ENCODE results near the gene RAP1B. TPM values are rescaled to one million over a fixed set of nuclear protein-coding genes. Genes with fewer than 3 reads are reported as not detected.

RAP1B gene
- total RNA-seq, 2 donors from 2014 or later: 105 to 145 TPM

DNA sequence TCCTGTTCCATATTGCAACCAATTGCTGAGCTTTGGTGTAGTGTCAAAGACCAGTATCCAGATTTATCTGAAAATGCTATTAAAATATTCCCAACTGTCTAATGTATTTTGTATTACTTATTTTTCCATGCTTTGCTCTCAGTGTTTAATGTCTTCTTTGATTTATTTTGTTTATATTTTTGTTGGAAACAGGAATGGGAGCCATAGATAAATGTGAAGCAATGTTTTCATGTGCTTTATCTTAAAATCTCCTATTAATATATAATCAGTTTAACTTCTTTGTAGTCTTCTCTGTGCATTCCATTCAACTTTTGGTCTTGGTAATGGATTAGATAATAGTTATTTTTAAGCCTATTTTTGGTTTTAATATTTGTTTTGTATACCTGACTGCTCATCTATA is 8.8 kb downstream of the RAP1B start:
- H3K27ac ChIP-seq: no peak overlapping the region
- no peaks in the 10 kb centered on the region for H3K36me3 ChIP-seq
- TF ChIP-seq POLR2A (IDR thresholded peaks at IDR 0.05): no peak
- TF ChIP-seq, protein P1, sequence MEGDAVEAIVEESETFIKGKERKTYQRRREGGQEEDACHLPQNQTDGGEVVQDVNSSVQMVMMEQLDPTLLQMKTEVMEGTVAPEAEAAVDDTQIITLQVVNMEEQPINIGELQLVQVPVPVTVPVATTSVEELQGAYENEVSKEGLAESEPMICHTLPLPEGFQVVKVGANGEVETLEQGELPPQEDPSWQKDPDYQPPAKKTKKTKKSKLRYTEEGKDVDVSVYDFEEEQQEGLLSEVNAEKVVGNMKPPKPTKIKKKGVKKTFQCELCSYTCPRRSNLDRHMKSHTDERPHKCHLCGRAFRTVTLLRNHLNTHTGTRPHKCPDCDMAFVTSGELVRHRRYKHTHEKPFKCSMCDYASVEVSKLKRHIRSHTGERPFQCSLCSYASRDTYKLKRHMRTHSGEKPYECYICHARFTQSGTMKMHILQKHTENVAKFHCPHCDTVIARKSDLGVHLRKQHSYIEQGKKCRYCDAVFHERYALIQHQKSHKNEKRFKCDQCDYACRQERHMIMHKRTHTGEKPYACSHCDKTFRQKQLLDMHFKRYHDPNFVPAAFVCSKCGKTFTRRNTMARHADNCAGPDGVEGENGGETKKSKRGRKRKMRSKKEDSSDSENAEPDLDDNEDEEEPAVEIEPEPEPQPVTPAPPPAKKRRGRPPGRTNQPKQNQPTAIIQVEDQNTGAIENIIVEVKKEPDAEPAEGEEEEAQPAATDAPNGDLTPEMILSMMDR (IDR thresholded peaks at IDR 0.05): no peak
- no peak for TF ChIP-seq POLR2AphosphoS5 (IDR thresholded peaks at IDR 0.05)
- no peaks in the 10 kb centered on the region for H3K27me3 ChIP-seq (replicated peaks; ENCODE audit: insufficient read depth)
- intact Hi-C loops (cut with DNase I): no loop called here
- no peak for DNase-seq (ENCODE audit: low spot score)
- H3K9me3 ChIP-seq: no peaks in the 10 kb centered on the region
- no peaks in the 10 kb centered on the region for H3K4me1 ChIP-seq (replicated peaks)
- H3K4me3 ChIP-seq: no peak overlapping the region

DNA sequence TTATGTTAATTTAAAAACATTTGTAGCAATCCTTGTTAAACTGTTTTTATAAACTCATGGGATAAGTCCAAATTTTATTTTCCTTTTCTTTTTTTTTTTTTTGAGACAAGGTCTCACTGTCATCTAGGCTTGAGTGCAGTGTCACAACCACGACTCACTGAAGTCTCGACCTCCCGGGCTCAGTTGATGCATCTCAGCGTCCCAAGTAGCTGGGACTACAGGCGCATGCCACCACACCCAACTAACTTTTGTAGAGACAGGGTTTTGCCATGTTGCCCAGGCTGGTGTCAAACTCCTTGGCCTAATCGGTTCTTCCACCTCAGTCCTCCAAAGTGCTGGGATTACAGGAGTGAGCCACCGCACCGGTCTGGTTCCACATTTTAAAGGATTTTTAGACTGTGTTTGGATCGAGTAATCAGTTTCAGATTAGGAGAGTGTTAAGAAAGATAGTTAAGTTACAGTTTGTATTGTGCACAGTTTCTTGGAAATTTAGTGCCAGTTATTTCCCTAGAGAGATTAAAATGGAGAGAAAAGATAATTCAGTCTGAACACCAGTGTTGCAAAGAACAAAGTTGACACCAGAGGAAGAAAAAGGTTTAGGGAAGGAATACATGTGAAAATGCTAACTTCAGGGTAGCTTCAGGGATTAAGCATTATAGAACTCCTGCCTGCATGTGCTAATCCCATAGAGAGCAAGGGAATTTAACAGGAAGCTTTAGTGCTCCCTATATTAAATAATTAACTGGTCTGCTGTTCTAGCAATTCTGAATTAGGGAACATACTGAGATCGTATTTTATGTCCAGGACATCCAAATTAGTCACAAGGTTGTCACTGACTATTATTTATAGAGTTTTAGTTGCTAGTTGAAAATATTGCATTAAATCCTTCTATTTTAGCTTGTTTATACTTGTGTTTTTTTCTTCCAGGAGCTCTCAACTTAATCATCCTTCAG is 10.1 kb downstream of the RAP1B start:
- no peaks in the 10 kb centered on the region for H3K27me3 ChIP-seq (replicated peaks; ENCODE audit: insufficient read depth)
- intact Hi-C loops (cut with DNase I): no loop called here
- no peaks in the 10 kb centered on the region for H3K9me3 ChIP-seq
- no peaks in the 10 kb centered on the region for H3K4me1 ChIP-seq (replicated peaks)
- no peak overlapping the region for H3K27ac ChIP-seq
- no peak for DNase-seq (ENCODE audit: low spot score)
- TF ChIP-seq POLR2A (IDR thresholded peaks at IDR 0.05): no peak
- TF ChIP-seq, protein P1 (IDR thresholded peaks at IDR 0.05): no peak
- no peak for TF ChIP-seq POLR2AphosphoS5 (IDR thresholded peaks at IDR 0.05)
- H3K36me3 ChIP-seq: no peaks in the 10 kb centered on the region
- no peak overlapping the region for H3K4me3 ChIP-seq
- WGBS: 82% methylated on average over 10 of the region's 10 CpGs

DNA sequence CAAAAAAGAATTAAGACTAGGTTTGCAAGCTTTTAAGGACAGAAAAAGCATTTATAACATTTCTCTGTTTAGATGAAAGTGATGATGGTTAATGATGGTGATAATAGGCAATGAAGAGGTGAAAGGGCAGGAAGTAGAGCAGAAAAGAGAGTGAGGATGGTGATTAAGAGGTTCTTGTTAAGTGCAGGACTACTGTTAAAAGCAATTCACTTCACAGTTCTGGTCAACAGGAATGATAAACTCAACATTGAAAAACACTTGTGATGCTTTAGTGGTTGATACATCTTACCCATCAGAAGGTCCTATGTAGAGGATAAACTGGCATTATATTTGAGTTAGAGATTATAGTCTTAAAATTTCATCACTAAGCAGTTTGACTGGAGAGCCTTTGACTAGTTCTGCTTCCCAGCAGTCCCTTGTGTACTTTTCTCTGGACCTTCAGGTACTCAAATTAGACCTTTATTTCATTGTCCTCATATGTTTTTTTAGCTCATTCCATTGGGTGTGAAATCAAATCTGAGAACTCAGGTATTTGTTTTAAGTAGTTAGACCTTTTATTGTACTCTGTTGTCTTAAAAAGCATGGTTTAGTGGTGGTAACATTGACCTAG is 10.9 kb downstream of the RAP1B start:
- no peaks in the 10 kb centered on the region for H3K27me3 ChIP-seq (replicated peaks; ENCODE audit: insufficient read depth)
- H3K27ac ChIP-seq: peak overlapping the region in 1 of 2 donors; percentile 12
- intact Hi-C loops (cut with DNase I): no loop called here
- H3K4me1 ChIP-seq (replicated peaks): no peaks in the 10 kb centered on the region
- TF ChIP-seq, protein P1 (IDR thresholded peaks at IDR 0.05): no peak
- TF ChIP-seq POLR2A (IDR thresholded peaks at IDR 0.05): no peak
- TF ChIP-seq POLR2AphosphoS5 (IDR thresholded peaks at IDR 0.05): no peak
- H3K9me3 ChIP-seq: no peaks in the 10 kb centered on the region
- DNase-seq (ENCODE audit: low spot score): no peak
- no peak overlapping the region for H3K4me3 ChIP-seq
- H3K36me3 ChIP-seq: no peaks in the 10 kb centered on the region

DNA sequence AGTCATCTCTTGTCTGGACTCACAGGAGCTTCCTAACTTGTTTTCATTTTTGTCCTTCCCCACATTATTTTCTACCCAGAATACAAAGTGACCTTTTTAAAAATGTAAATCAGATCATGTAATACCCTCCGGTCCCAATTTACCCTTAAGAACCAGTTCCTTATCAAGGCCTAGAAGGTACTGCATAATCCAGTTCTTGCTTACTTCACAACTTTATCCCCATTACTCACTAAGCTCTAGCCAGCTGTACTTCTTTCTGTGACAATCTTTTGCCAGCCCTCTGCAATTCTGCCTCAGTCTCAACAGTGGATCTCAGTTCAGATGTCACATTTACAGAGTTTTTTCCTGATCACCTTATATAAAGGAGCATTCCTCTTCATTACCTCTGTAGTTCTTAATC is 11.6 kb downstream of the RAP1B start:
- no peak for DNase-seq (ENCODE audit: low spot score)
- Histone ChIP-seq H3K36me3 (no peaks in the 10 kb centered on the region), H3K9me3 (no peaks in the 10 kb centered on the region), H3K4me3 (no peak overlapping the region), H3K27me3 (replicated peaks; ENCODE audit: insufficient read depth) (no peaks in the 10 kb centered on the region), H3K27ac (no peak overlapping the region), H3K4me1 (replicated peaks) (no peaks in the 10 kb centered on the region)
- WGBS: 71% methylated on average over 1 of the region's 1 CpG
- TF ChIP-seq POLR2AphosphoS5 (IDR thresholded peaks at IDR 0.05) (no peak), POLR2A (IDR thresholded peaks at IDR 0.05) (no peak)
- intact Hi-C loops (cut with DNase I): no loop called here

DNA sequence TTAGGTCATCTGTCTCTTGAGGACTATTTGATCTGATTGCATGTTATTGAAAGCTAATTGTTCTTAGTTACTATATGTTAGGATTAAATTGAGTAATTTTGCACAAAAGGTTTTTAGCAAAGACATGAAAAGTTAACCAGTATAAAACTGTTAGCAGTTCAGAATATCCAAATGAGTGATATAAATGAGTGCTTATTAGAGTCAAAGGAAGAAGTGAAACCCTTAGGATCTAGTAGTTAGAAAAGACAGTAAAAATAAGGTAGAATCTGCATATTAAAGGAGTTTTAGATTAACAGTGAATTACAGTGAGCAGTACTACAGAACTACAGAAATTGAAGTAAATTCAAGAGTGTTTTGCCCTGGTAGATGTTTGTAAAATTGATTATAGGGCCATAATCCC is 12.4 kb downstream of the RAP1B start:
- Histone ChIP-seq H3K36me3 (no peaks in the 10 kb centered on the region), H3K27ac (no peak overlapping the region), H3K4me3 (no peak overlapping the region), H3K9me3 (no peaks in the 10 kb centered on the region), H3K27me3 (replicated peaks; ENCODE audit: insufficient read depth) (no peaks in the 10 kb centered on the region), H3K4me1 (replicated peaks) (no peaks in the 10 kb centered on the region)
- intact Hi-C loops (cut with DNase I): no loop called here
- no peak for DNase-seq (ENCODE audit: low spot score)
- no peak for TF ChIP-seq POLR2A (IDR thresholded peaks at IDR 0.05)
- no peak for TF ChIP-seq POLR2AphosphoS5 (IDR thresholded peaks at IDR 0.05)
- TF ChIP-seq, protein P1 (IDR thresholded peaks at IDR 0.05): no peak

Measured in prostate gland (tissue), 2 donors.